OCI-LY3 (cell line): ENCODE measurements around the gene ACOT6.
"Not testable (repeated sequence)": the region's sequence is repeated elsewhere in the genome, so short reads cannot be mapped to it uniquely, and the experiment has no call there.

ENCODE experiments used
- EZH2phosphoT487 ChIP-seq: fragments of 200-600 bp; shearing (Covaris generic); IDR thresholded peaks from 2 replicates; pipeline ENCODE4 v1.6.1; 2018; ENCODE audit warnings: antibody characterized with exemption, mixed run types, low read depth
- TF ChIP-seq, protein P1 (sequence below): fragments of 200-600, 300-600 bp; sonication (generic); IDR thresholded peaks from 2 replicates; pipeline ENCODE4 v1.5.1; 2014; ENCODE audit warnings: antibody characterized with exemption, low read length, low read depth

DNA sequence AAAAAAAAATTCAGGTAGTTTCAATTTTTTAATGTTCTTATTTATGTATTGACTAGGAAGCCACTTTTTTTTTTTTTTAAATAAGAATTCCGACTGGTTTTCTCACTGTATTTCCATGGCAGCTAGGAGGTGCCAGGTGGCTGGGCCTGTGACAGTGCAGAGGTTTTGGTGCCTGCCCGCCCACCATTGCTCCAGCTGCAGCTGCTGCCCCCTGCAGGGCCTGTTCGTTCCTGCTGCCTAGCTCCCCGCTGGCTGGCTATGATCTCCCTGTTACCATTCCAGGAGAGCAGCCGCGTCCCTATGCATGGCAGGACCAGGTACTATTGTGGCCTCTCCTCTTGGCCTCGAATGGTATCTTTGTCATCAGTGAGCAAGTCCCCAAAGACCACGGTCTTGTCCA, 41.4 kb upstream of the ACOT6 start:
- TF ChIP-seq, protein P1, sequence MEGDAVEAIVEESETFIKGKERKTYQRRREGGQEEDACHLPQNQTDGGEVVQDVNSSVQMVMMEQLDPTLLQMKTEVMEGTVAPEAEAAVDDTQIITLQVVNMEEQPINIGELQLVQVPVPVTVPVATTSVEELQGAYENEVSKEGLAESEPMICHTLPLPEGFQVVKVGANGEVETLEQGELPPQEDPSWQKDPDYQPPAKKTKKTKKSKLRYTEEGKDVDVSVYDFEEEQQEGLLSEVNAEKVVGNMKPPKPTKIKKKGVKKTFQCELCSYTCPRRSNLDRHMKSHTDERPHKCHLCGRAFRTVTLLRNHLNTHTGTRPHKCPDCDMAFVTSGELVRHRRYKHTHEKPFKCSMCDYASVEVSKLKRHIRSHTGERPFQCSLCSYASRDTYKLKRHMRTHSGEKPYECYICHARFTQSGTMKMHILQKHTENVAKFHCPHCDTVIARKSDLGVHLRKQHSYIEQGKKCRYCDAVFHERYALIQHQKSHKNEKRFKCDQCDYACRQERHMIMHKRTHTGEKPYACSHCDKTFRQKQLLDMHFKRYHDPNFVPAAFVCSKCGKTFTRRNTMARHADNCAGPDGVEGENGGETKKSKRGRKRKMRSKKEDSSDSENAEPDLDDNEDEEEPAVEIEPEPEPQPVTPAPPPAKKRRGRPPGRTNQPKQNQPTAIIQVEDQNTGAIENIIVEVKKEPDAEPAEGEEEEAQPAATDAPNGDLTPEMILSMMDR, result peak; percentile 62
- not testable (repeated sequence) for TF ChIP-seq EZH2phosphoT487
